Posterior vena cava (tissue), 2 donors: Measurements from ENCODE around the gene ALDH1A2. TPM values are rescaled to one million over a fixed set of nuclear protein-coding genes. Genes with fewer than 3 reads are reported as not detected.
A peak's percentile ranks its signal among the peaks of the same experiment; 100 is the strongest.
"Not testable (repeated sequence)": the region's sequence is repeated elsewhere in the genome, so short reads cannot be mapped to it uniquely, and the experiment has no call there.

Source experiments
- DNase-seq: peaks from one replicate; pipeline ENCODE4 v3.0.0-alpha.2; 2020; ENCODE audit warnings: low spot score
- intact Hi-C, 2 donors: fragments of 100-400 bp; cut with DNase I; formaldehyde crosslinking; loops; one replicate each; pipeline versions ENCODE4 v1.14.1 to v1.14.2; 2022 to 2023
- long read RNA-seq, 2 donors: library from polyadenylated mRNA; unstranded; transcript quantifications; one replicate each; pipeline ENCODE4 v2.0.0, GENCODE V29; 2020 to 2021
- total RNA-seq, 2 donors: library from RNA; stranded (reverse); fragmentation: NEBNext Ultra II Directional; extraction: Animal tissue kit (Norgen Biotek cat#: 25700); gene quantifications; one replicate each; pipeline ENCODE4 v1.2.1, GENCODE V29; 2021
- donor health status: DM: yes; HTN: yes; CAD: no.
- donor health status: DM: yes; HTN: yes; CAD: no.

The ALDH1A2 gene
- total RNA-seq, result 1 to 10 TPM; 4.7 to 8.1 TPM
- long read RNA-seq, donor 1, result 0 reads
- long read RNA-seq, donor 2, full-length matches to known transcripts, result 8 of 12 reads
- long read RNA-seq, donor 2, partial matches to known transcripts, result 0 of 12 reads
- long read RNA-seq, donor 2, other reads (novel, unspliced or antisense), result 4 of 12 reads

- peak; percentile 81 for DNase-seq
These were observed at the start of gene ALDH1A2 for GRCh38 chr15:58065445-58066041. Gene ALDH1A2 (minus strand): TSS chr15:58065711. CDS start chr15:58065650, 61 bp downstream.

GRCh38 chr15:58114812-58115211 is 49.3 kb upstream of the ALDH1A2 start:
- no peak for DNase-seq
- intact Hi-C loops, result no loop called here

More at GRCh38 chr15:58065445-58066041, at the start of gene ALDH1A2:
- intact Hi-C loops, result loop anchor here (5.0 kb wide), 2 partner anchors 198 to 203 kb away; no protein-coding TSS in a partner anchor

GRCh38 chr15:58114388-58114787 is 48.9 kb upstream of the ALDH1A2 start:
- intact Hi-C loops, result no loop called here
- DNase-seq, result no peak

- intact Hi-C loops, DNase-seq: not testable (repeated sequence)
These were observed 47.8 kb upstream of the ALDH1A2 start for GRCh38 chr15:58113358-58113757.

- intact Hi-C loops, result no loop called here
- no peak for DNase-seq
These were observed 46.2 kb upstream of the ALDH1A2 start for GRCh38 chr15:58111718-58112104.

- intact Hi-C loops, result no loop called here
- DNase-seq, result no peak
These were observed 45.6 kb upstream of the ALDH1A2 start for GRCh38 chr15:58110999-58111717.

GRCh38 chr15:58109419-58109818 is 43.9 kb upstream of the ALDH1A2 start:
- DNase-seq, result no peak
- intact Hi-C loops, result no loop called here

GRCh38 chr15:58108117-58108516 is 42.6 kb upstream of the ALDH1A2 start:
- intact Hi-C loops, result no loop called here
- no peak for DNase-seq

- DNase-seq, result no peak
- intact Hi-C loops, result no loop called here
These were observed 38.0 kb upstream of the ALDH1A2 start for GRCh38 chr15:58103482-58103881.

- DNase-seq, result no peak
- intact Hi-C loops, result no loop called here
These were observed 31.1 kb upstream of the ALDH1A2 start for GRCh38 chr15:58096529-58097084.

GRCh38 chr15:58095415-58095814 is 29.9 kb upstream of the ALDH1A2 start:
- intact Hi-C loops, result no loop called here
- no peak for DNase-seq

GRCh38 chr15:58087871-58088270 is 22.4 kb upstream of the ALDH1A2 start:
- DNase-seq, result no peak
- intact Hi-C loops, result no loop called here

- intact Hi-C loops, result no loop called here
These were observed 21.0 kb upstream of the ALDH1A2 start for GRCh38 chr15:58086491-58086890.

GRCh38 chr15:58083526-58083925 is 18.0 kb upstream of the ALDH1A2 start:
- DNase-seq, result no peak
- intact Hi-C loops, result no loop called here

More at GRCh38 chr15:58086491-58086890, 21.0 kb upstream of the ALDH1A2 start:
- no peak for DNase-seq

- intact Hi-C loops, result no loop called here
- DNase-seq, result no peak
These were observed 16.4 kb upstream of the ALDH1A2 start for GRCh38 chr15:58081891-58082290.

- no peak for DNase-seq
These were observed 15.9 kb upstream of the ALDH1A2 start for GRCh38 chr15:58081456-58081855.

GRCh38 chr15:58080959-58081358 is 15.4 kb upstream of the ALDH1A2 start:
- intact Hi-C loops, DNase-seq: not testable (repeated sequence)

More at GRCh38 chr15:58081456-58081855, 15.9 kb upstream of the ALDH1A2 start:
- intact Hi-C loops, result no loop called here

- intact Hi-C loops, result no loop called here
- DNase-seq, result no peak
These were observed 14.9 kb upstream of the ALDH1A2 start for GRCh38 chr15:58080398-58080797.

- intact Hi-C loops, result no loop called here
- DNase-seq, result no peak
These were observed 13.1 kb upstream of the ALDH1A2 start for GRCh38 chr15:58078591-58078990.

- no peak for DNase-seq
- intact Hi-C loops, result no loop called here
These were observed 11.9 kb upstream of the ALDH1A2 start for GRCh38 chr15:58077427-58077826.
